Left ventricle myocardium superior (tissue), 1 donor: ENCODE results near the gene GDAP1L1. TPM values are rescaled to one million over a fixed set of nuclear protein-coding genes. Genes with fewer than 3 reads are reported as not detected.
"Not testable (repeated sequence)": the region's sequence is repeated elsewhere in the genome, so short reads cannot be mapped to it uniquely, and the experiment has no call there.

Source experiments
- ATAC-seq: fragments of 200-7000 bp; cut with Tn5 transposase; one replicate; pipeline ENCODE4 v1.9.1; 2020; ENCODE audit warnings: mild to moderate bottlenecking, moderate library complexity
- DNase-seq: peaks from one replicate; pipeline ENCODE4 v3.0.0-alpha.2; 2020
- intact Hi-C: fragments of 100-400 bp; cut with micrococcal nuclease; formaldehyde crosslinking; loops from one replicate; pipeline ENCODE4 v1.11.0; 2022
- total RNA-seq: library from RNA; stranded (reverse); fragmentation: NEBNext Ultra II Directional; extraction: Animal tissue kit (Norgen Biotek cat#: 25700); gene quantifications from one replicate; pipeline ENCODE4 v1.2.1, GENCODE V29; 2021
- donor health status: DM: no; HTN: yes; CAD: no; lungs with severe emphysema.

GDAP1L1 gene
- total RNA-seq, 1 donor from 2014 or later, result 0.42 TPM

DNA sequence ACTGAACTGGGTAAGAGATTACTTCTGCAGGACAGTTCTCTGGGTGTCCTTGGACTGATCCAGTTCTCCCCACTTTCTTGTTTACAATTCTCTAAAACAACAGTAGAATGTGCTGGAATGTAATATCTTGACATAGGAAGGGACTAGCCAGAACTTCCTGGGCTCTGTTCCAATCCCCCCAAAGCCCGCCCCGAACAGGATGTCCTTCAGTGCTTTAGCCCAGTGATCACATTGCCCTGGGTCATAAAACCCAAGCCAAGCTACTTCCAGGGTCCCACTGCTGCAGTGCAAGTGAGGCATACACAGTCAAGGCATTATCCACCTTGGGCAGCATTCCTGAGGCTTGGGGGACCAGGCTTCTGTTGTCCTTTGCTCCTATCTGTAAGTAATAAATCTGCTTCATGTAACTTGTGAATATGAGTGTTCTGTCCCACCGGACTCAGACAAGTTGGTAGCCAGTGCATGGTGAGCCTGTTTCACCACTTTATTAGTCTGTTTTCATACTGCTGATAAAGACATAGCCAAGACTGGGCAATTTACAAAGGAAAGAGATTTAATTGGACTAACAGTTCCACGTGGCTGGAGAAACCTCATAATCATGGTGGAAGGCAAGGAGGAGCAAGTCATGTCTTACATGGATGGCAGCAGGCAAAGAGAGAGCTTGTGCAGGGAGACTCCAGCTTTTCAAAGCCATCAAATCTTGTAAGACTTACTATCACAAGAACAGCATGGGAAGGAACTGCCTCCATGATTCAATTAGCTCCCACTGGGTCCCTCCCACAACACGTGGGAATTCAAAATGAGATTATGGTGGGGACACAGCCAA lies 40.4 kb downstream of the GDAP1L1 start:
- DNase-seq (peak; percentile 53), ATAC-seq (peak; percentile 81)

DNA sequence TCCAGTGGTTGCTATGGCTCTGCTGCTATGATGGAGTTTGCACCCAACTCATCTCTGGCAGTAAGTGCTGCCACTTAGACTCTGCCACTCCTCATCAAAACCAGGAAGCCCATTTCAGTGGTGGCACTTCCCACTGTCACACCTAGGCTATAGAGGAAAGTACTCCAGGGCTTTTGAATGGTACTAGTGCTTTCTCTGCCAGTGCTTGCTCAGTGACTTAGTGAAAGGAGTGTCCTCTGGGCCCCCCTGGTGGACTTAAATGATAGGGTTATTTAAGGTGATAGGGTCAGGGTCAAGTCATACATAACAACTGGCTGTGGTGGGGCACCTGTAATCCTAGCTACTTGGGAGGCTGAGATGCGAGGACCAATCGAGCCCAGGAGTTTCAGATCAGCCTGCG lies 41.1 kb downstream of the GDAP1L1 start:
- intact Hi-C loops, result no loop called here
- DNase-seq (no peak), ATAC-seq (peak; percentile 78)

More for the DNA sequence above, 40.4 kb downstream of the GDAP1L1 start:
- intact Hi-C loops, result no loop called here

DNA sequence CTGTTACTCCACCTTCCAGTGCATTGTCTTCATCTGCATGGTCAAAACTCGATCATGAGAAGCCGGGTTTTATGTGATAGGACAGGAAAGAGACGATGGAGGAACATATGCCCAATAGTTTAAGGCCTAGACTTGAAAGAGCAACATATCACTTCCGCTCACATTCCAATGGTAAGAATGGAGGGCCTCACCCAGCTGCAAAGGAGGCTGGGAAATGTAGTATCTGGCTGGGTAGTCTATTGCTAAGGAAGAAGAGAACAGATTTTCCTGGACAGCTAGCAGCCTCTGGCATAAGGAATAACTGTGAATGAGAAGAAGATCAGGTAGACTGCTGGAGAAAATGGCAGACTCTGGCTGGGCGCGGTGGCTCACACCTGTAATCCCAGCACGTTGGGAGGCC lies 44.6 kb downstream of the GDAP1L1 start:
- DNase-seq (no peak), ATAC-seq (no peak)
- intact Hi-C loops, result no loop called here

DNA sequence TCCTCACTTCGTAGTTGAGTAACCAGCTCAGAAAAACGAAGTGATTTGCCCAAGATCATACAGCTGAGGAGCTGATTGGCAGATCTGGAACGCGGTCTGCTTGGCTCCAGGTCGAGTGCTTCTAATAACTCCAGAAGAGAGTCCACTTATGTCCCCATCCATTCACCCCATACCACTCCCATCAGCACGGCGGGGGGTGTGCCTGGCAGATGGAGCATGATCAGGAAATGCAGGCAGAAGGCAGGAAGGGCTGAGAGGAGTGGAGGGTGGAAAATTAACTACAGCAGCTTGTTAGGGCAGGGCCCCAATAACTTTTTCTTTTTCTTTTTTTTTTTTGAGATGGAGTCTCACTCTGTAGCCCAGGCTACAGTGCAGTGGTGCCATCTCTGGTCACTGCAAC lies 48.9 kb downstream of the GDAP1L1 start:
- ATAC-seq (peak; percentile 86), DNase-seq (peak; percentile 65)
- intact Hi-C loops, result no loop called here

DNA sequence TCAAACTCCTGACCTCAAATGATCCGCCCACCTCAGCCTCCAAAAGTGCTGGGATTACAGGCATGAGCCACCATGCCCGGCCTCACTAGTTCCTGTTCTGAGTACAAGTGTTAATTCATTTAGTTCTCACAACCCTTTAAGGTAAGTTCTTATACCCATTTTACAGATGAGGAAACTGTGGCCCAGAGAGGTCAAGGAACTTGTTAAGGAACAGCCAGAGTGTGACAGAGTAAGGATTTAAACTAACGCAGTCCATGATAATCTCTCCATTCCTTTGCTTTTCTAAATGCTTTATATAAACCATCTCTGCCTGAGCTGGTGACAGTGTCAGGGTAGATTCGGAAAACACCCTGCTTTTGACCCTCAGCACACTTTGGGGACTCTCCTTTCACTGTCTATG lies 50.6 kb downstream of the GDAP1L1 start:
- no peak for DNase-seq
- ATAC-seq, result no peak
- intact Hi-C loops, result no loop called here

DNA sequence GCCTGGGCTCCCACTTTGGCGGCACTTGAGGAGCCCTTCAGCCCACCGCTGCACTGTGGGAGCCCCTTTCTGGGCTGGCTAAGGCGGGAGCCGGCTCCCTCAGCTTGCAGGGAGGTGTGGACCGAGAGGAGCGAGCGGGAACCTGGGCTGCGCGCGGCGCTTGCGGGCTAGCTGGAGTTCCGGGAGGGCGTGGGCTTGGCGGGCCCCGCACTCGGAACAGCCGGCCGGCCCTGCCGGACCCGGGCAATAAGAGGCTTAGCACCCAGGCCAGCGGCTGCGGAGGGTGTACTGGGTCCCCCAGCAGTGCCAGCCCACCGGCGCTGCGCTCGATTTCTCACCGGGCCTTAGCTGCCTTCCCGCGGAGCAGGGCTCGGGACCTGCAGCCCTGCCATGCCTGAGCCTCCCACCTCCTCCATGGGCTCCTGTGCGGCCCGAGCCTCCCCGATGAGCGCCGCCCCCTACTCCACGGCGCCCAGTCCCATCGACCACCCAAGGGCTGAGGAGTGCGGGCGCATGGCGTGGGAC lies 52.0 kb downstream of the GDAP1L1 start:
- ATAC-seq, DNase-seq, intact Hi-C loops: not testable (repeated sequence)

DNA sequence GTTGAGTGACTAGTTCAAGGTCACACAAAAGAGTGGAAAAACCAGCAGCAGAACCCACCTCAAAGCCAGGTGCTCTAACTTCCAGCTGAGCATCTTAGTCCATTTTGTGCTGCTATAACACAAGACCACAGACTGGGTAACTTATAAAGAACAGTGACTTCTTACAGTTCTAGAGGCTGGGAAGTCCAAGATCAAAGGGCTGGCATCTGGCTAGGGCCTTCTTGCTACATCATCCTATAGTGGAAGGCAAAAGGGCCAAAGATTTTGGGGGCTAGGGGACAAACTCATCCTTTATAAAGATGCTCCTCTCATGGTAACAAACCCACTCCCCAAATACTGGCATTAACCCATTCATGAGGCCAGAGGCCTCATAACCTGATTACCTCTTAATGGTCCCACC lies 54.2 kb downstream of the GDAP1L1 start:
- no peak for DNase-seq
- ATAC-seq, result no peak
- intact Hi-C loops, result no loop called here

DNA sequence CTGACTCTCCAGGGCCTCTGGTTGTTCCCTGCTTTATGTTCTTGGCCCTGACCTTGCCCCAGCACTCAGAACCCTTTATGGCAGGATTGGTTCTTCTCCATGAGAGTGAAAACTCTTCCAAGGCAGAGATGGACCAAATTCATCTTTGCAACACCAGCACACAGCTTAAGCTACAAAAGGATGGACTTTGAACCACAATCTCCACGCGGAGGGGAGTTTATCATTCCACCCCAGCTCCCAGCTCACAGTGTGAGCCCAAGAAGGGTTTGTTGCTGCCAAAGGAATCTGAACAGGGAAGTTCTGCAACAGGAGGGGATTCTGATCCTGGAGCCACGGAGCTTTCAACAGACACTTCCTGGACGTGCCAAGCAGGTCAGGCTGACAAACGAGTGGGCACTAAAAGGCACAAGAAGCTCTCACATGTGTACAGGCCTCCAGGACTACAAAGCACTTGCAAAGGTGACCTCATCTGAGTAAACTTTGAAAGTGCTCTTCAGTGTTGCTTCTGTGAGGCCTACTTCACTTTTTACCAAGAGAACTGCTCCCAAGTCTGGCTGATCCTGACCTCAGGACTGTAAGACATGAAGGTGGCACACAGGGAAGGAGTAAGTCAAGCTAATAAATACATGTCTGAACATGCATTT lies 55.0 kb downstream of the GDAP1L1 start:
- ATAC-seq (peak; percentile 78), DNase-seq (no peak)
- intact Hi-C loops, result no loop called here

DNA sequence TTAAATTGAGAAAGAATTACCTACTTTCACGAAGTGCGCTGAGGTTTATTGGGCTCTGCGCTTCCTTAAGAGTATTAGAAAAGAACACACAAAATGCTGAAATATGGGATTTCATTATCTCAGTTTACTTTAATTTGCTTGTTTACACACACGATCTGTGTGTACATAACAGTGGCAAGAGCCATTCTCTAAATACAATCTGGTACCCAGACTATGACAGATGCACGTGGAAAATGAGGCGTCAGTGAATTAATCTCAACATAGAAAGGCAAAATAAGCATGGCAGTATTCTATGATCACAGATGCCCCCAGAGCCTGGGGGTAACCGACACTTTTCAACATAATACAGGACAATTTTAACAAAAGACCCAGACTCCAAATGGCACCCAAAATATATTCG lies 55.6 kb downstream of the GDAP1L1 start:
- intact Hi-C loops, result no loop called here
- no peak for DNase-seq
- no peak for ATAC-seq

DNA sequence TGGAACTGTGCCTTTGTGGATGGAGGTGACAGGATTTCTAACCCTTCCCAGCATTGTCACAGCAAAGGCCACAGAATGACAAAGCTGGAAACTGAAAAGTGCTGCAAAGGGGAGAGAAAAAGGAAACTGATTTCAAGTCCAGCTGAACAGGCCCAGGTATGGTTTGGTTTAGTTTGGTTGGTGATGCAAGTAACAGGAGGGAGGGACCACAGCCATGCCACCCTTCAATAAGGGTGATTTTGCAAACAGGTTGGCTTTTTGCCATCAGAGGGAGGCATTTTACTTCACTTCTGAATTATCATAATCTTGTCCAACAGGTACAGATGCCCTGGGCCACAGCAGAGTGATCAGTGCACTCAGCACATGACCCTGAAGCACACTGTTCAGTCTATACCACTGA lies 57.3 kb downstream of the GDAP1L1 start:
- intact Hi-C loops, result no loop called here
- DNase-seq (no peak), ATAC-seq (no peak)

DNA sequence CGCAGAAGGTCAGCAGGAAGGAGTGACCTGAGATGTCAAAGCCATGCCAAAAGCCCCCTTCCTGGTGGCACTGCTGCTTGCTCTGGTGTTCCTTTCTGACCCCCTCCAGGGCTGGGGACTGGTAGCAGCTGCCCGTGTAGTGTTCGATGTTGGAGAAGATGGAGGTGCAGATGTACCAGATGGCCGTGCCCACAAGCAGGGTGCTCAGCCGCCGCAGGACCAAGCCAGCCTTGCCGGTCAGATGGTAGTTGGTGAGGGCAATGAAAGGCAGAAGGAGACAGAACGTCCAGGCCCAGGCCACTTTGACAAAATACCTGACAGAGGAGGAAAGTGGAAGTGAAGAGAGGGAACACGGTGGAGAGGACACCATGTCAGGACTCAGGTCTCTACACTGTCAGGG lies 59.8 kb downstream of the GDAP1L1 start:
- intact Hi-C loops, result no loop called here
- DNase-seq, result no peak
- no peak for ATAC-seq

DNA sequence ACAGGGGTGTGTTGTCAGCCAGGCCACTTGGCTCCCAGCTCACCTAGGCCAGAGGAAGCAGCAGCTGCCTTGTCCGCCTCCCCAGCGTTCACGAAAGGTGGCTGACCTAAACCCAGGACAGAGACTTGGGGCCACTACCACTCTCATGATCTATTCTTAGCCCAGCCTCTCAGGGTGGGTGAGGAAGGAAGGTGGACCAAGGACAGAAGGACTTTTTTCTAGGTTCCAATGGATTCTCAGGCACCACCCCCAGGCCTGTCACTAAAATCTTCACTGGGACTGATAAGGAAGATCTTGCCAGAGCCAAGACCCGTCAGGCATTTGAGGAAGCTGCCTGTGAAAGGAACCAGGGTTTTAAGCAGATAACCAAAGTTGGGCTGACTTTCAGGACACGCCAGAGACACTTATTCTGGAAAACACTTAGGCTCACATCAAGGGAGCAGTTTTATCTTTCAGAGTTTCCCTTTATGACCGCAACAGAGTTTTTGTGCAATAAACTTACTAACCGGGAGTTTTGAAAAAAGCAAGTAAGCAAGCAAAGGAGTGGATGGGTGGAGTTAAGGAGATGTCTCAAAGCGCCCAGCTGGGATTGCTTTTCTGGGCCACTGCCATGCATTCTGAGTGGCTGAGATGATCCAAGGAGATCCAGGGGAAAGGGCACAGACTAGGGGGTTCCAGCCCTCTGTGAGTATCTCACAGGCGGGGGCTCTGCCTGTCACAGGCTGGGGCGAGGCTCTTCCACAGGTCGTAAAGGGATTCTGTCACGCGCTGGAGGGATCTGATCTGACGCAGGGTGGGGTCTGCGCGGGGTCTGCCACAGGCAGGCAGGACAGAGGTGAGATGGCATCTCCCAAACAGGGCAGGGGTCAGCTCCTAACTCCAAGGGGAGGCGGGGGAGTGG lies 62.9 kb downstream of the GDAP1L1 start:
- DNase-seq, result peak; percentile 76
- intact Hi-C loops, result loop anchor here (2.0 kb wide), 1 partner anchor 93 kb away; no protein-coding TSS in a partner anchor
- ATAC-seq, result peak; percentile 73

DNA sequence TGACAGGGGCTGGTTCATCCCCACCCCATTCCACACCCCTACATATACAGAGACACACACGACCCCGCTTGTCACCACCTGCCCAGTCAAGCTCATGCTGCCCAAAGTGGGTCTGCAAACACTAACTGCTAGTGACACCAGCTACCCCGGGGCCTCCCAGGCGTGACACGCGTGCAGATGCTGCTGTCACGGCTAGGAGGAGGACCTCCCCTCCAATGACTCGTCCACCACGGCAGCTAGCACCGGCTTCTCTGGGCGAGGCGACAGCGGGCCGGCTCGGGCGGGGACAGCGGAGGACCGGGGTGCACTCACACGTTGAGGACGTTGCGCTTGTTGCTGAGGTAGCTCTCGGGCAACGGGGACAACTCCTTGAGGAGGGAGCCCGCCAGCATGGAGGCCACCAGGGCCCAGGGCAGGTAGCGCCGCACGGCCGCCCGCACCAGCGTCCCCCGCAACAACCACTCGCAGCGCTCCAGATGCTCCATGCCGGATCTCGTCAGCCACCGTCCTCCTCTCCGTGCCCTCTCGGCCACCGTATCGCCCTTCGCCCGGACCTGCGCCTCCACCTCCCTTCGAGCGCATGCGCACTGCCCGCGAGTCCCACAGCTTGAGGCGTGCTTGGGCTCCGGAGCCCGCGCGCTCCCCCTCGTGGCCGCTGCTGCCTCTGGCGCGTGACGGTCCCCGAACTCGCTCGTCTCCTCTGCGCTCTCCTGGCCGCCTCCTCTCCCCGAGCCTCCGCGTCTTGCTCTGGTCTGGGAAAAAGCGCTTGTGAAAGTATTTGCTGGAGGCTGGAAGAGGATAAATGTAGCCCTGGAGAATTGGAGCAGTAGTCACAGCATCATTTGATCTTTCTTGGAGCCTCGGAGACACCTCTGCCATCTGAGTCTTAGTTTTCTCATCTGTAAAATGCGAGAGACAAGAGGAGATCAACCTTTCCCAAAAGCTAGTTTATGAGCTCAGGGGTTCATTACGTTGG lies 63.8 kb downstream of the GDAP1L1 start, which contains the start of gene FITM2:
TSS of gene FITM2 (minus strand) at position 539 of the 976 bp plus-strand sequence. CDS start at position 485, 54 bp downstream.
- intact Hi-C loops, result loop anchor here (2.0 kb wide), 1 partner anchor 94 kb away; no protein-coding TSS in a partner anchor
- peak; percentile 85 for ATAC-seq

DNA sequence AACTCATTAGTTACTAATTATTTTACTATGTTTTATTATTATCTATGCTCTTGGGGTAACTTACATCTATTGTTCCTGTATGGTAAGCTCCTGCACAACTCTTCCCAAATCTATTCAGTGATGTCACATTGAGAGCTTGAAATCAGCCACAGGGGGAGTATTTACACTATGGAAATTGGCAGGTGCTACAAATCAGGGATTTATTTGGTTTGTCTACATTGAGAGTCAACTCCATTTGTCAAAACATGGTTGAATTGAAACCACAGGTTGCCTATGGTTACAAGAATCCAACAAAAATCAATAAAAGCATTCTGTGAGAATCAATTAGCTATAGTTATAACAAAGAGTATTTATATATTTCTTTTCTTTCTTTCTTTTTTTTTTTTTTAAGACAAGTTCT lies 67.8 kb downstream of the GDAP1L1 start:
- intact Hi-C loops, result no loop called here
- DNase-seq, result no peak
- no peak for ATAC-seq

More for the DNA sequence above, 63.8 kb downstream of the GDAP1L1 start, which contains the start of gene FITM2:
- DNase-seq, result peak; percentile 100

DNA sequence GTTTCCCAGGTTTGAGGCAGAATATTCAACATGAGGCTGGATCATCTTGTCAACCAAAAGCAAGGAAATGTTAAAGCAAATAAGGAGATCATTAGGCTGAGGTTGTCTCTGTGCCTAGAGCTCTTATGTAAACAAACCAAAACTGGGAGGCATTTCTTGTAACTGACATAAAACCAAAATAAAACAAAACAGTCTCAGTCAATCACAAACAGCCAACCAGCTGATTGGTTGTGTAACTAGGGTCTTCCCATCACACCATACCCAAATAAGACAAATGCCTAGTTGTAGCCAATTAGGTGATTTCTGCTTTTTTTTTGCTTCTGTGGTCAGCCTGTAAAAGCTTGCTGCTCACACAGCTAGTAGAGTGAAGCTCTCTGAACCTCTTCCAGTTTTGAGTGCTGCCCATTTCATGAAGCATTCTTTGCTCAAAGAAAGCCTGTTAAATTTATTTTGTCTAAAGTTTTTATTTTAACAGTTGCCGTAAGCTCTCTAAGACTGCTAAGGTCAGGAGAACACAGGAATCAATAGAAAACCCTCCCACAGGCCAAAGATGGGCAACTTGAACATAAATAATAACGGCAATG lies 72.8 kb downstream of the GDAP1L1 start:
- intact Hi-C loops, result no loop called here

DNA sequence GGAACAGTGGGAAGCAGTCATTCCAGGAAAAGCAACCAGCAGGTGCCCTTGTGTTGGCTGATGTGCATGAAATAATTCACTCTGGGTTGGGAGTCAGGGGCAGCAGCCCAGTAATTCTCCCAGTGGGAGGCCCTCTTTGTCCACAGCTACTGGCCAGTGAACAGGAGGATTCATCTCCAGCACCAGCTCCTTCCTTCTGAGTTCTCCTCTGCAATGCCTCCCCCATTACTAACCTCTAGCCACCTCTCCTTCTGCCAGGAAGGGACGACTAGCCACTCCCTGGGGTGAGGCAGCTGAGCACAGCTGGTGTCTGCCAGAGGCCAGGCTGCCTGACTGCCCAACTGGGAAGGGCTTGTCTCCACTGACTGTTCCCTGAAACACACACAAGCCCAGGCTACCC lies 77.2 kb downstream of the GDAP1L1 start:
- no peak for DNase-seq
- no peak for ATAC-seq
- intact Hi-C loops, result no loop called here

More for the DNA sequence above, 72.8 kb downstream of the GDAP1L1 start:
- no peak for ATAC-seq
- no peak for DNase-seq

DNA sequence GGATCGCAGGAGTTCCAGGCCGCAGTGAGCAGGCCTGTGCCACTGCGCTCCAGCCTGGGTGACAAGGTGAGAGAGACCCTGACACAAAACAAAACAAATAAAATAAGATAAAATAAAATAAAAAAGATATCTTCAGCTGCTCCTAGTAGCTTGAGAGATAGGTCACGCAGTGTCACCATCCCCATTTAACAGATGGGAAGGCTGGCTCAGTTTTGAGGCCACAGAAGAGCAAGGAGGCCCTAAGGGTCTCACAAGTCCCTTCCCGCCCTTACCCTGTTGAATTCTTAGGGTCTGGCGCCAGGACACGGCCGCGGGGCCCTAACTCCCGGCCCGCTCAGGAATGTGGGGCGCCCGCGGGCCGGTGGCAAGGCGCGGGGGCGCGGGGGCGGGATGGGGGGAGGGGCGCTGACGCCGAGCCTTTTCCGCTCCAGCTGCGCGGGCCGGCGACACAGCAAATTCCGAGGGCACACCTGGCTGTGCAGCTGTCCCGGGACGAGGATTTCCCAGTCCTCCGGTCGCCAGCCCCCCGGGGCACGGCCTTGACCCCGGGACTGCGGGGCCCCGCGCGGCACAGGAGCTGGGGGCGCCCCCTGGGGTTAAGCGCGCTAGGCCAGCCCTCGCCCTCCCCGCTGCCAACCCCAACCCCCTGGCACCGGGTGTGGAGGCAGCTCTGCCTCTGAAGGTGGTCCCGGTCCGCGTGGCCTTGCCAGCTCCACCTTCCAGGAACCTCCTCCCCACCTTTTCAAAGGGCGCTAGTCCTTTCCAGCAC lies 79.5 kb downstream of the GDAP1L1 start:
- intact Hi-C loops, result no loop called here
- DNase-seq (no peak), ATAC-seq (peak; percentile 47)
